ENCODE measurements around the gene ATP2B1. TPM values are rescaled to one million over a fixed set of nuclear protein-coding genes. Genes with fewer than 3 reads are reported as not detected.

ATP2B1 gene
- total and polyA plus RNA-seq, 2 of the 13 experiments (the other 11 are each of a cell fraction or from before 2014, with no cell fraction given) = 12.1 to 60.2 TPM

- no peak overlapping the region for H2AFZ ChIP-seq (ENCODE audit: low read length)
- in situ Hi-C loops (cut with HindIII; ENCODE audit: extremely low pct_ligation_motif_present, low pct_unique_long_range_greater_than_20kb) = no loop called here
- no peak overlapping the region for H3K4me2 ChIP-seq (ENCODE audit: low read depth, low read length)
- H3K36me3 ChIP-seq (replicated peaks in 1 of 2; ENCODE audit: control insufficient read depth in 1 of 2, insufficient read depth in 2 of 2, low read length in 2 of 2) = no peaks in the 10 kb centered on the region
- no peak overlapping the region for H3K4me3 ChIP-seq (replicated peaks in 1 of 3; ENCODE audit: insufficient read depth in 1 of 3, low read depth in 2 of 3, low read length in 3 of 3)
- BruUV-seq (replicated peaks) = no TSS peak
- no peaks in the 10 kb centered on the region for H4K20me1 ChIP-seq (ENCODE audit: insufficient read depth, low read length)
- DNase-seq (ENCODE audit: low spot score) = peak; percentile 19
- no peak overlapping the region for H3K27ac ChIP-seq (ENCODE audit: extremely low read length, insufficient read depth, low read length)
- 36% methylated on average over 8 of the region's 10 CpGs for WGBS (ENCODE audit: low lambda C conversion rate)
- no peak overlapping the region for H3K9ac ChIP-seq (ENCODE audit: insufficient read depth, low read depth, low read length)
- H3K79me2 ChIP-seq (ENCODE audit: insufficient read depth, low read length) = no peaks in the 10 kb centered on the region
- peaks cover 0 to 3% of the 10 kb centered on the region in 2 experiments; a peak in 1 of 5 replicates for H3K27me3 ChIP-seq (ENCODE audit: control insufficient read depth in 1 of 2, insufficient read depth in 2 of 2, low read length in 2 of 2)
- CTCF ChIA-PET (ENCODE audit: low intra/inter-chr PET ratio, low total read pairs) = no interaction called here
- H3K4me1 ChIP-seq (ENCODE audit: insufficient read depth, low read length) = no peaks in the 10 kb centered on the region
- no peaks in the 10 kb centered on the region for H3K9me3 ChIP-seq (ENCODE audit: low read length)
- intact Hi-C loops (cut with micrococcal nuclease; ENCODE audit: unreplicated experiment) = no loop called here
- POLR2A ChIA-PET = no interaction called here
- no peak for FAIRE-seq
- ATAC-seq = peak; percentile 65; the same call in 2 of the 3 replicates
- TF ChIP-seq TEAD3 (CRISPR knock-in tag; optimal IDR thresholded peaks at IDR 0.05; ENCODE audit: borderline replicate concordance) (peak; percentile 70), BCL3 (CRISPR knock-in tag; IDR thresholded peaks at IDR 0.05) (no peak), ZNF703 (CRISPR knock-in tag; IDR thresholded peaks at IDR 0.05; ENCODE audit: borderline replicate concordance) (no peak), CBX2 (IDR thresholded peaks at IDR 0.05; ENCODE audit: low read depth, low read length) (no peak), CBX2 (CRISPR knock-in tag; IDR thresholded peaks at IDR 0.05; ENCODE audit: low read depth) (no peak), POLR2AphosphoS5 (IDR thresholded peaks at IDR 0.05; ENCODE audit: low read depth, low read length) (no peak), ZNF383 (CRISPR knock-in tag; IDR thresholded peaks at IDR 0.05; ENCODE audit: borderline replicate concordance) (no peak), KAT7 (CRISPR knock-in tag; IDR thresholded peaks at IDR 0.05; ENCODE audit: borderline replicate concordance) (no peak), ZBTB20 (CRISPR knock-in tag; IDR thresholded peaks at IDR 0.05; ENCODE audit: borderline replicate concordance, low read depth) (no peak), MXD4 (CRISPR knock-in tag; IDR thresholded peaks at IDR 0.05) (no peak), HNRNPK (IDR thresholded peaks at IDR 0.05; ENCODE audit: low read depth, low read length, poor library complexity, severe bottlenecking) (no peak), RCOR2 (CRISPR knock-in tag; IDR thresholded peaks at IDR 0.05) (no peak), ZNF546 (CRISPR knock-in tag; conservative IDR thresholded peaks at IDR 0.05) (no peak), KLF6 (CRISPR knock-in tag; IDR thresholded peaks at IDR 0.05) (no peak), REL (CRISPR knock-in tag; conservative IDR thresholded peaks at IDR 0.05) (no peak), SMAD1 (CRISPR knock-in tag; IDR thresholded peaks at IDR 0.05; ENCODE audit: borderline replicate concordance, low read depth) (no peak), SOX5 (CRISPR knock-in tag; IDR thresholded peaks at IDR 0.05; ENCODE audit: borderline replicate concordance) (peak; percentile 31; the same call in 1 of the 2 replicates), SOX13 (IDR thresholded peaks at IDR 0.05) (no peak), SOX13 (CRISPR knock-in tag; conservative IDR thresholded peaks at IDR 0.05 in 1 of 2, IDR thresholded peaks at IDR 0.05 in 1 of 2) (peak in 1 of 2 experiments; percentile 46; a peak in 1 of 4 replicates), PHB2 (IDR thresholded peaks at IDR 0.05; ENCODE audit: partially characterized antibody) (no peak), RBM22 (optimal IDR thresholded peaks at IDR 0.05; ENCODE audit: low read length) (no peak), ZNF577 (CRISPR knock-in tag; IDR thresholded peaks at IDR 0.05; ENCODE audit: borderline replicate concordance, low read depth) (no peak), THAP8 (CRISPR knock-in tag; IDR thresholded peaks at IDR 0.05; ENCODE audit: borderline replicate concordance) (no peak), ZNF382 (CRISPR knock-in tag; IDR thresholded peaks at IDR 0.05; ENCODE audit: borderline replicate concordance) (no peak), REXO4 (CRISPR knock-in tag; IDR thresholded peaks at IDR 0.05; ENCODE audit: borderline replicate concordance) (no peak), ZEB1 (IDR thresholded peaks at IDR 0.05; ENCODE audit: insufficient replicate concordance, low read depth) (no peak)
Measured at GRCh38 chr12:89559753-89560152, 148.9 kb downstream of the ATP2B1 start.
